Measurements from ENCODE around the gene MAML3.

MAML3 gene

GRCh38 chr4:139917896-139918295 lies 236.1 kb downstream of the MAML3 start:
- Histone ChIP-seq H3K4me1 (peaks cover 27% of the 10 kb centered on the region), H3K27me3 (ENCODE audit: low read depth) (no peaks in the 10 kb centered on the region), H3K9me3 (no peaks in the 10 kb centered on the region), H3K4me3 (no peak overlapping the region), H3K36me3 (replicated peaks) (no peaks in the 10 kb centered on the region)
- no peak for DNase-seq (ENCODE audit: low spot score in 2 of 2)
- in situ Hi-C loops (cut with MboI; ENCODE audit: low sequenced_read_pairs), result no loop called here

GRCh38 chr4:139916041-139916440 lies 237.9 kb downstream of the MAML3 start:
- no peak for DNase-seq (ENCODE audit: low spot score in 2 of 2)
- Histone ChIP-seq H3K9me3 (no peaks in the 10 kb centered on the region), H3K4me1 (peaks cover 21% of the 10 kb centered on the region), H3K27me3 (ENCODE audit: low read depth) (no peaks in the 10 kb centered on the region), H3K4me3 (no peak overlapping the region), H3K36me3 (replicated peaks) (no peaks in the 10 kb centered on the region)
- in situ Hi-C loops (cut with MboI; ENCODE audit: low sequenced_read_pairs), result no loop called here

GRCh38 chr4:139915037-139915436 lies 238.9 kb downstream of the MAML3 start:
- no peak for DNase-seq (ENCODE audit: low spot score in 2 of 2)
- Histone ChIP-seq H3K9me3 (no peaks in the 10 kb centered on the region), H3K27me3 (ENCODE audit: low read depth) (no peaks in the 10 kb centered on the region), H3K36me3 (replicated peaks) (no peaks in the 10 kb centered on the region), H3K4me1 (peaks cover 21% of the 10 kb centered on the region), H3K4me3 (no peak overlapping the region)
- in situ Hi-C loops (cut with MboI; ENCODE audit: low sequenced_read_pairs), result no loop called here

- Histone ChIP-seq H3K4me3 (no peak overlapping the region), H3K36me3 (replicated peaks) (no peaks in the 10 kb centered on the region), H3K27me3 (ENCODE audit: low read depth) (no peaks in the 10 kb centered on the region), H3K4me1 (peaks cover 22% of the 10 kb centered on the region), H3K9me3 (no peaks in the 10 kb centered on the region)
- in situ Hi-C loops (cut with MboI; ENCODE audit: low sequenced_read_pairs), result no loop called here
- peak in 1 of 2 experiments; percentile 25 for DNase-seq (ENCODE audit: low spot score in 2 of 2)
Observed at GRCh38 chr4:139913995-139914598, 239.9 kb downstream of the MAML3 start.

GRCh38 chr4:139913398-139913990 lies 240.5 kb downstream of the MAML3 start:
- in situ Hi-C loops (cut with MboI; ENCODE audit: low sequenced_read_pairs), result no loop called here
- Histone ChIP-seq H3K4me3 (no peak overlapping the region), H3K9me3 (no peaks in the 10 kb centered on the region), H3K4me1 (peaks cover 23% of the 10 kb centered on the region), H3K36me3 (replicated peaks) (no peaks in the 10 kb centered on the region), H3K27me3 (ENCODE audit: low read depth) (no peaks in the 10 kb centered on the region)
- peak; percentile 39 to 54 for DNase-seq (ENCODE audit: low spot score in 2 of 2)

GRCh38 chr4:139912445-139912844 lies 241.5 kb downstream of the MAML3 start:
- in situ Hi-C loops (cut with MboI; ENCODE audit: low sequenced_read_pairs), result no loop called here
- Histone ChIP-seq H3K9me3 (no peaks in the 10 kb centered on the region), H3K4me1 (peaks cover 23% of the 10 kb centered on the region), H3K36me3 (replicated peaks) (no peaks in the 10 kb centered on the region), H3K4me3 (no peak overlapping the region), H3K27me3 (ENCODE audit: low read depth) (no peaks in the 10 kb centered on the region)
- DNase-seq (ENCODE audit: low spot score in 2 of 2), result no peak

GRCh38 chr4:139910106-139910505 lies 243.9 kb downstream of the MAML3 start:
- in situ Hi-C loops (cut with MboI; ENCODE audit: low sequenced_read_pairs), result no loop called here
- H3K36me3 ChIP-seq (replicated peaks), result no peaks in the 10 kb centered on the region
- no peak overlapping the region for H3K4me3 ChIP-seq
- H3K27me3 ChIP-seq (ENCODE audit: low read depth), result no peaks in the 10 kb centered on the region
- H3K4me1 ChIP-seq, result peaks cover 32% of the 10 kb centered on the region
- H3K9me3 ChIP-seq, result no peaks in the 10 kb centered on the region
- DNase-seq (ENCODE audit: low spot score in 2 of 2), result no peak

GRCh38 chr4:139908636-139909437 lies 245.1 kb downstream of the MAML3 start:
- H3K9me3 ChIP-seq, result no peaks in the 10 kb centered on the region
- no peak overlapping the region for H3K4me3 ChIP-seq
- no peaks in the 10 kb centered on the region for H3K36me3 ChIP-seq (replicated peaks)
- H3K4me1 ChIP-seq, result peaks cover 20% of the 10 kb centered on the region
- DNase-seq (ENCODE audit: low spot score in 2 of 2), result no peak
- in situ Hi-C loops (cut with MboI; ENCODE audit: low sequenced_read_pairs), result no loop called here
- no peaks in the 10 kb centered on the region for H3K27me3 ChIP-seq (ENCODE audit: low read depth)

- no peak overlapping the region for H3K4me3 ChIP-seq
- H3K36me3 ChIP-seq (replicated peaks), result no peaks in the 10 kb centered on the region
- no peak for DNase-seq (ENCODE audit: low spot score in 2 of 2)
- H3K4me1 ChIP-seq, result peaks cover 16% of the 10 kb centered on the region
- H3K27me3 ChIP-seq (ENCODE audit: low read depth), result no peaks in the 10 kb centered on the region
- in situ Hi-C loops (cut with MboI; ENCODE audit: low sequenced_read_pairs), result no loop called here
- H3K9me3 ChIP-seq, result no peaks in the 10 kb centered on the region
Observed at GRCh38 chr4:139907001-139907809, 246.8 kb downstream of the MAML3 start.

- no peak for DNase-seq (ENCODE audit: low spot score in 2 of 2)
- Histone ChIP-seq H3K4me1 (peaks cover 34% of the 10 kb centered on the region), H3K9me3 (no peaks in the 10 kb centered on the region), H3K36me3 (replicated peaks) (no peaks in the 10 kb centered on the region), H3K27me3 (ENCODE audit: low read depth) (no peaks in the 10 kb centered on the region), H3K4me3 (no peak overlapping the region)
- in situ Hi-C loops (cut with MboI; ENCODE audit: low sequenced_read_pairs), result no loop called here
Observed at GRCh38 chr4:139905489-139905888, 248.5 kb downstream of the MAML3 start.

- Histone ChIP-seq H3K4me3 (no peak overlapping the region), H3K9me3 (no peaks in the 10 kb centered on the region), H3K27me3 (ENCODE audit: low read depth) (no peaks in the 10 kb centered on the region), H3K36me3 (replicated peaks) (no peaks in the 10 kb centered on the region), H3K4me1 (peaks cover 34% of the 10 kb centered on the region)
- in situ Hi-C loops (cut with MboI; ENCODE audit: low sequenced_read_pairs), result no loop called here
- no peak for DNase-seq (ENCODE audit: low spot score in 2 of 2)
Observed at GRCh38 chr4:139904406-139904805, 249.6 kb downstream of the MAML3 start.

GRCh38 chr4:139903845-139904244 lies 250.1 kb downstream of the MAML3 start:
- no peaks in the 10 kb centered on the region for H3K27me3 ChIP-seq (ENCODE audit: low read depth)
- H3K4me1 ChIP-seq, result peaks cover 32% of the 10 kb centered on the region
- no peaks in the 10 kb centered on the region for H3K36me3 ChIP-seq (replicated peaks)
- DNase-seq (ENCODE audit: low spot score in 2 of 2), result no peak
- H3K4me3 ChIP-seq, result no peak overlapping the region
- no peaks in the 10 kb centered on the region for H3K9me3 ChIP-seq
- in situ Hi-C loops (cut with MboI; ENCODE audit: low sequenced_read_pairs), result no loop called here

GRCh38 chr4:139902321-139903320 lies 251.4 kb downstream of the MAML3 start:
- Histone ChIP-seq H3K36me3 (replicated peaks) (no peaks in the 10 kb centered on the region), H3K4me3 (no peak overlapping the region), H3K4me1 (peaks cover 32% of the 10 kb centered on the region)

More at GRCh38 chr4:139902321-139903320, 251.4 kb downstream of the MAML3 start:
- Histone ChIP-seq H3K27me3 (ENCODE audit: low read depth) (no peaks in the 10 kb centered on the region), H3K9me3 (no peaks in the 10 kb centered on the region)
- in situ Hi-C loops (cut with MboI; ENCODE audit: low sequenced_read_pairs), result no loop called here
- DNase-seq (ENCODE audit: low spot score in 2 of 2), result no peak
